Stimulated activated CD4-positive, alpha-beta T cell treated with anti-CD3 and anti-CD28 coated beads, Interleukin-1b, Interleukin-23, amount 100 ng/mL, for 48 hours (primary cell): Measurements from ENCODE around the gene IMPA2.
"Not testable (repeated sequence)": the region's sequence is repeated elsewhere in the genome, so short reads cannot be mapped to it uniquely, and the experiment has no call there.

Experiments
- DNase-seq: peaks from one replicate; pipeline ENCODE4 v3.0.0-alpha.2; 2020

IMPA2 gene

GRCh38 chr18:12053289-12053688, 72.0 kb downstream of the IMPA2 start:
- DNase-seq = no peak

GRCh38 chr18:12056034-12056883, 75.0 kb downstream of the IMPA2 start:
- no peak for DNase-seq

- DNase-seq = no peak
Observed at GRCh38 chr18:12056884-12057402, 75.6 kb downstream of the IMPA2 start.

GRCh38 chr18:12057419-12058039, 76.2 kb downstream of the IMPA2 start:
- no peak for DNase-seq

- DNase-seq = no peak
Observed at GRCh38 chr18:12059334-12060181, 78.3 kb downstream of the IMPA2 start.

GRCh38 chr18:12060182-12060870, 79.0 kb downstream of the IMPA2 start:
- DNase-seq = no peak

- DNase-seq = no peak
Observed at GRCh38 chr18:12061685-12062084, 80.4 kb downstream of the IMPA2 start.

GRCh38 chr18:12062974-12063373, 81.7 kb downstream of the IMPA2 start:
- no peak for DNase-seq

- no peak for DNase-seq
Observed at GRCh38 chr18:12064086-12064763, 82.9 kb downstream of the IMPA2 start.

- no peak for DNase-seq
Observed at GRCh38 chr18:12065397-12065796, 84.1 kb downstream of the IMPA2 start.

GRCh38 chr18:12066910-12067511, 85.7 kb downstream of the IMPA2 start:
- DNase-seq = no peak

GRCh38 chr18:12067671-12068070, 86.4 kb downstream of the IMPA2 start:
- DNase-seq = no peak

- not testable (repeated sequence) for DNase-seq
Observed at GRCh38 chr18:12068316-12068949, 87.1 kb downstream of the IMPA2 start.

GRCh38 chr18:12068950-12069320, 87.6 kb downstream of the IMPA2 start:
- DNase-seq = no peak

- not testable (repeated sequence) for DNase-seq
Observed at GRCh38 chr18:12071066-12071465, 89.8 kb downstream of the IMPA2 start.

GRCh38 chr18:12072996-12073395, 91.7 kb downstream of the IMPA2 start:
- no peak for DNase-seq

GRCh38 chr18:12074736-12075135, 93.4 kb downstream of the IMPA2 start:
- no peak for DNase-seq

GRCh38 chr18:12076424-12077140, 95.3 kb downstream of the IMPA2 start:
- DNase-seq = no peak

GRCh38 chr18:12077994-12078393, 96.7 kb downstream of the IMPA2 start:
- DNase-seq = not testable (repeated sequence)

GRCh38 chr18:12079491-12080237, 98.4 kb downstream of the IMPA2 start:
- DNase-seq = no peak
